ENCODE measurements around the gene DAB2. TPM values are rescaled to one million over a fixed set of nuclear protein-coding genes. Genes with fewer than 3 reads are reported as not detected.
"Not testable (repeated sequence)": the region's sequence is repeated elsewhere in the genome, so short reads cannot be mapped to it uniquely, and the experiment has no call there.

DAB2 gene
- total RNA-seq, 2 donors from 2014 or later: 15.6 to 38.1 TPM

DNA sequence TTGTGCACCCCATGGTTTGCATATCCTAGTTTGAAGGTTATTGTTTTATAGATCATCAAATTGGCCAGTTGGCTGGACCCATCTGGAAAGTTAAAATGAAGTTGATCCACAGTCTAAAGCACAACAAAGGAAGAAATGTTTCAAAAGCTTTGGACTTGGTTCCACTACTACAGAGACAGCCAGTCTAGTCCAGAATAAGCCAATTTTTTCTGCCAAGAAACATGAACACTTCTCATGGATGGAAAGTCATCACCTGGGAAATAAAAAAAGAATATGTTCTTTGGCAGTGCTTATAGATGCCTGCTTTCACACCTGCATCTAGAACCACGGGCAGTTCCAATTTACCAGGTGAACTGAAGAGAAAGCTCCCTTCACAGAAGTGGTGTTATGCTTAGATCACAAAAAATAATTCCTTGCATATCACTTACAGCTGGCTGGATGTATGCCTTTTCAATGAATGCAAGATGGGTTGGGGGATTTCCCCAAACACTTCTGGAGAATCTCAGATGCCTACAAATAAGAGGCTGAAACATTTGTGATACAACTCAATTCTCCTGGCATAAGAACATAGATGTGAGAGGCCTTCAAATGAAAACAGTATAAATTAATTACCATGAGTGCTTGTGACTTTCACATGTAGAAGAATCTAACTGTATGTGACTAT, 87.4 kb downstream of the DAB2 start:
- no peaks in the 10 kb centered on the region for H3K9me3 ChIP-seq
- no peaks in the 10 kb centered on the region for H3K36me3 ChIP-seq
- DNase-seq (ENCODE audit: low spot score): no peak
- H3K27me3 ChIP-seq (replicated peaks; ENCODE audit: insufficient read depth): no peaks in the 10 kb centered on the region
- no peak overlapping the region for H3K27ac ChIP-seq
- WGBS: 61% methylated on average over 1 of the region's 1 CpG
- intact Hi-C loops (cut with DNase I): no loop called here
- H3K4me1 ChIP-seq (replicated peaks): no peaks in the 10 kb centered on the region
- TF ChIP-seq, protein P1, sequence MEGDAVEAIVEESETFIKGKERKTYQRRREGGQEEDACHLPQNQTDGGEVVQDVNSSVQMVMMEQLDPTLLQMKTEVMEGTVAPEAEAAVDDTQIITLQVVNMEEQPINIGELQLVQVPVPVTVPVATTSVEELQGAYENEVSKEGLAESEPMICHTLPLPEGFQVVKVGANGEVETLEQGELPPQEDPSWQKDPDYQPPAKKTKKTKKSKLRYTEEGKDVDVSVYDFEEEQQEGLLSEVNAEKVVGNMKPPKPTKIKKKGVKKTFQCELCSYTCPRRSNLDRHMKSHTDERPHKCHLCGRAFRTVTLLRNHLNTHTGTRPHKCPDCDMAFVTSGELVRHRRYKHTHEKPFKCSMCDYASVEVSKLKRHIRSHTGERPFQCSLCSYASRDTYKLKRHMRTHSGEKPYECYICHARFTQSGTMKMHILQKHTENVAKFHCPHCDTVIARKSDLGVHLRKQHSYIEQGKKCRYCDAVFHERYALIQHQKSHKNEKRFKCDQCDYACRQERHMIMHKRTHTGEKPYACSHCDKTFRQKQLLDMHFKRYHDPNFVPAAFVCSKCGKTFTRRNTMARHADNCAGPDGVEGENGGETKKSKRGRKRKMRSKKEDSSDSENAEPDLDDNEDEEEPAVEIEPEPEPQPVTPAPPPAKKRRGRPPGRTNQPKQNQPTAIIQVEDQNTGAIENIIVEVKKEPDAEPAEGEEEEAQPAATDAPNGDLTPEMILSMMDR (IDR thresholded peaks at IDR 0.05): no peak
- TF ChIP-seq POLR2AphosphoS5 (IDR thresholded peaks at IDR 0.05): no peak
- TF ChIP-seq POLR2A (IDR thresholded peaks at IDR 0.05): no peak
- H3K4me3 ChIP-seq: no peak overlapping the region

DNA sequence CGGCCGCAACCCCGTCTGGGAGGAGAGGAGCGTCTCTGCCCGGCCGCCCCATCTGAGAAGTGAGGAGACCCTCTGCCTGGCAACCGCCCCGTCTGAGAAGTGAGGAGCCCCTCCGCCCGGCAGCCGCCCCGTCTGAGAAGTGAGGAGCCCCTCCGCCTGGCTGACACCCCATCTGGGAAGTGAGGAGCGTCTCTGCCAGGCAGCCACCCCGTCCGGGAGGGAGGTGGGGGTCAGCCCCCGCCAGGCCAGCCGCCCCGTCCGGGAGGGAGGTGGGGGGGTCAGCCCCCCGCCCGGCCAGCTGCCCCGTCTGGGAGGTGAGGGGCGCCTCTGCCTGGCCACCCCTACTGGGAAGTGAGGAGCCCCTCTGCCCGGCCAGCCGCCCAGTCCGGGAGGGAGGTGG, 90.5 kb downstream of the DAB2 start:
- H3K36me3 ChIP-seq; H3K4me3 ChIP-seq; intact Hi-C loops (cut with DNase I); DNase-seq (ENCODE audit: low spot score); H3K27ac ChIP-seq; H3K9me3 ChIP-seq; H3K27me3 ChIP-seq (replicated peaks; ENCODE audit: insufficient read depth); H3K4me1 ChIP-seq (replicated peaks): not testable (repeated sequence)
- WGBS: 89% methylated on average over 10 of the region's 27 CpGs

GRCh38 chr5:39333104-39333503, 91.7 kb downstream of the DAB2 start:
- DNase-seq (ENCODE audit: low spot score): no peak
- TF ChIP-seq POLR2AphosphoS5 (IDR thresholded peaks at IDR 0.05) (no peak), POLR2A (IDR thresholded peaks at IDR 0.05) (no peak)
- TF ChIP-seq, protein P1 (IDR thresholded peaks at IDR 0.05): no peak
- H3K27me3 ChIP-seq (replicated peaks; ENCODE audit: insufficient read depth): no peaks in the 10 kb centered on the region
- no peaks in the 10 kb centered on the region for H3K9me3 ChIP-seq
- H3K4me3 ChIP-seq: no peak overlapping the region
- intact Hi-C loops (cut with DNase I): no loop called here
- 93% methylated on average over 1 of the region's 1 CpG for WGBS
- no peaks in the 10 kb centered on the region for H3K36me3 ChIP-seq
- no peak overlapping the region for H3K27ac ChIP-seq
- H3K4me1 ChIP-seq (replicated peaks): no peaks in the 10 kb centered on the region

GRCh38 chr5:39331861-39332381, 92.9 kb downstream of the DAB2 start:
- Histone ChIP-seq H3K9me3 (no peaks in the 10 kb centered on the region), H3K4me3 (no peak overlapping the region), H3K27me3 (replicated peaks; ENCODE audit: insufficient read depth) (no peaks in the 10 kb centered on the region), H3K4me1 (replicated peaks) (no peaks in the 10 kb centered on the region), H3K36me3 (no peaks in the 10 kb centered on the region), H3K27ac (no peak overlapping the region)
- WGBS: 78% methylated on average over 2 of the region's 2 CpGs
- TF ChIP-seq POLR2AphosphoS5 (IDR thresholded peaks at IDR 0.05) (no peak), POLR2A (IDR thresholded peaks at IDR 0.05) (no peak)
- TF ChIP-seq, protein P1 (IDR thresholded peaks at IDR 0.05): no peak
- DNase-seq (ENCODE audit: low spot score): no peak
- intact Hi-C loops (cut with DNase I): no loop called here

GRCh38 chr5:39328731-39329130, 96.0 kb downstream of the DAB2 start:
- H3K4me1 ChIP-seq (replicated peaks): no peaks in the 10 kb centered on the region
- no peak overlapping the region for H3K27ac ChIP-seq
- no peaks in the 10 kb centered on the region for H3K27me3 ChIP-seq (replicated peaks; ENCODE audit: insufficient read depth)
- 100% methylated on average over 1 of the region's 1 CpG for WGBS
- no peak overlapping the region for H3K4me3 ChIP-seq
- DNase-seq (ENCODE audit: low spot score): no peak
- intact Hi-C loops (cut with DNase I): no loop called here
- TF ChIP-seq POLR2A (IDR thresholded peaks at IDR 0.05): no peak
- TF ChIP-seq, protein P1 (IDR thresholded peaks at IDR 0.05): no peak
- no peak for TF ChIP-seq POLR2AphosphoS5 (IDR thresholded peaks at IDR 0.05)
- no peaks in the 10 kb centered on the region for H3K36me3 ChIP-seq
- H3K9me3 ChIP-seq: no peaks in the 10 kb centered on the region
